Cerebellar nuclear complex (tissue), 1 donor: ENCODE measurements around the gene UCP3.

Experiments used
- DNase-seq, 2 experiments: peaks; one replicate each; lab custom pipeline; 2025; lab: John Stamatoyannopoulos, UW

UCP3 gene, protein sequence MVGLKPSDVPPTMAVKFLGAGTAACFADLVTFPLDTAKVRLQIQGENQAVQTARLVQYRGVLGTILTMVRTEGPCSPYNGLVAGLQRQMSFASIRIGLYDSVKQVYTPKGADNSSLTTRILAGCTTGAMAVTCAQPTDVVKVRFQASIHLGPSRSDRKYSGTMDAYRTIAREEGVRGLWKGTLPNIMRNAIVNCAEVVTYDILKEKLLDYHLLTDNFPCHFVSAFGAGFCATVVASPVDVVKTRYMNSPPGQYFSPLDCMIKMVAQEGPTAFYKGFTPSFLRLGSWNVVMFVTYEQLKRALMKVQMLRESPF

DNA sequence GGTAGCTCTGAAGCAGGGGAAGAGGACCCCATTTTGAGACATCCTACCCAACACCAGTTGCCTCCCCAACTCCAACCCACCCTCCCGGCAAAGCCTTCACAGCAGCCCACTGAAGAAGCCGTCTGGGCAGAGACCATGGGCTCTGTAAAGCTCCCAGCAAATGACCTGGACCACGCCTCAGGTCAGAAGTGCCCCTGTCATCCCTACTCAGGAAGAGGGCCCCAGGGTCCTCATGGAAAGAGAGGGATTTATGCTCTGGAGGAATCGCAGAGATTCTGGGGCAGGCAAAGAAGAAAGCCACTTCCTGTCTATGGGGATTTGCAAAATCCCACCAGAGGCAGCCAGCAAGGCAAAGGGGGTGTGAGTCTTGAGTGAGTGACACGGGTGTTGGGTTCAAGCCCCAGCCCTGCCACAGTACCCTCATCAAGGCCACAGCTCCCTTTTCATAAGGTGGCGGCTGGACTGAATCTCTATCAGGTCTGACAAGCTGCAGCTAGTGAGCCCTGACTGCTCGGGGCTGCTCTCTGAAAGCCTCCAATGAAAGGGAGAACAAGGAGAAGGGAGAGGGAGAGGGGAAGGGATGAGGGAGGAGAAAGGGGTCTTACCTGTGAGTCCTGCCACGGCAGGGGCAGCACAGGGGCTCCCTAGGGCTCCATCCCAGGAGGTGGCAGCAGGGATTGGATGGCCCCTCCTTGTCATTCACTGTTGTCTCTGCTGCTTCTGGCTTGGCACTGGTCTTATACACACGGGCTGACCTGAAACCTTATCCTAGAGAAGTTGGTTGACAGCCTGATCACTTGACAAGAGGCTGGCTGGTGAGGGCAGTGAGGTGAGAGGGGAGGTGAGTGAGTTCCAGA, at the start of gene UCP3:
UCP3 (minus strand) TSS at position 713 of the 857 bp plus-strand sequence. CDS start 2,043 bp downstream, outside the sequence.
- no peak for DNase-seq

DNA sequence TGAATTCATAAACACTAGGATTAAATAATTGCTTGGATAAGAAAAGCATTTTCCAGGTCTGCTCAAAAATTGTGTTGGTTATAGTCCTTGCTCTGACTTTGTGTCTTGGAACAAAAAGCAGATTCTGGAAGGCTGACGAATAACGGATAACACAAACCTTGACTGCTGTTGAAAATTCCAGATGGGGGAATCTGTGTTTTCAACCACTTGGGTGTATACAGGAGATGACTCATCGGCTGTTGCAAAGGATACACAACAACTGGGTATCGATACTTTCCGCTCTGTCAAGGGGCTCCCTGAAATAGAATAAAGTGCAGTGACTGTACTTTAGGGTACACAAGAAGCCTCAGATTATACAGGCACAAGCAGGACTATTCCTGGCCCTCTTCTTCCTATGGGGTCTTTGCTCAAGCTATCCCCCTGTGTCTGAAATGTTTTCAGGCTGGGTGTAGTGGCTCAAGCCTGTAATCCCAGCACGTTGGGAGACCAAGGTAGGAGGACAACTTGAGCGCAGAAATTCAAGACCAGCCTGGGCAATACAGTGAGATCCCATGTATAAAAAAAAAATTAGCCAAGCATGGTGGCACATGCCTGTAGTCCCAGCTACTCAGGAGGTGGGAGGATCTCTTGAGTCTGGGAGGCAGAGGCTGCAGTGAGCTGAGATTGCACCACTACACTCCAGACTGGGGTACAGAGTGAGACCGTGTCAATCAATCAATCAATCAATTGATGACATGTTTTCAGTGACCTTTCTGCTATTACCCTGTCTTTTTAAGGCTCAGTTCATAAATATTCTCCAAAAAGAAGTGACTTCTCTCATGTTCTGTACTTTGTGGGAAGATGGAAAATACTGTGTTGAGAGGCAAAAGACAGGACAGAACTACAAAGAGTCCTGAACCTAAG, 48.6 kb upstream of the UCP3 start:
- no peak for DNase-seq

DNA sequence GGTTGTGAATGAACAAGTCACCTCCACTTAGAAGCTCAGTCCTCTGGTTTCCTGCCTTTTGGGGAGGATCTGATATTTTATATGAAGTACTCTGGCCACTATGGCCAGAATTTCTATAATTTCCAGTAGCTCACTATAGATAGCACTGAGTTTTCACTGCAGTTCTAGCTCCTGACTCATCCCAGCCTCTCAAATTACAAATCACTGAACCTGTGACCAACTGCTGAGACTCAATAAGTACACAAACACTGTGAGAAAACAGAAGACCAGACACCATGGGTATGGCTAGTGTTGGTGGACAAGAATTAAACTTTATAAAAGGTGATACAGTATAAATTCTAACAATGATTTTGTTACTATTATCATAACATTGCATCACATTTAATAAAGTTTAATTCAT, 47.1 kb upstream of the UCP3 start:
- DNase-seq: no peak

DNA sequence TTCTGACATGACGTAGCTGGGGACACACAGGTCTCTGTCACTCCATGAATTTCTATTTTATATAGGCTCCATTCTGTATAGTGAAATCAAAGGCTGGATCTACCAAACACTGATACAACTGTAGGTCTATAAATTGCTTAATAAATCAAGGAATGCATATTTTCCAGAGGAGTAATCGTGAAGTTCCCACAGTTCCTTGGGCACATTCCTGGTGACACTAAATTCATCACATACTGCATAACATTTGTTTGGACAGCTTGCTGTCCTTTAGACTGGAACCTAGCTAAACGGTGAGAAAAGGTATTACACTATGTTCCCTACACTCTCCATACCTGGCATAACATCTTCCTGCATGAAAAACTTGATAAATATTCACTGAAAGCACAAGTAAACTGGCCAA, 41.6 kb upstream of the UCP3 start:
- DNase-seq: no peak

DNA sequence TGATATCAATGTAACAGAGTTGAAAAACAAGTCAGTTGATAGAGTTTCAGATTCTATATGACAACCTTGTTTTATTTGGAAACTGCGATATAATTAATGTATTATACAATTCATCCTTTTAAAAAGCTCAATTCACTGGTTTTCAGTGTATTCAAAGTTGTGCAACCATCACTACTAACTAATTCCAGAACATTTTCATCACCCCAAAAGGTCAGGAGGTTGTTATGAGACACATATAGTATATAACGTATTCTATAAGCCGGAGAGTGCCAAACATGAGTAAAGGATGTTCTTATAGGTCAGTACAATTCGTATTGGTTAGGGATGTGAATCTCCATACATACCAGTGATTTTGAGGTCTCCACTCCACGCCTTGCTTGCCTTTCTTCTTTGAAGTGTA, 40.1 kb upstream of the UCP3 start:
- DNase-seq: no peak

DNA sequence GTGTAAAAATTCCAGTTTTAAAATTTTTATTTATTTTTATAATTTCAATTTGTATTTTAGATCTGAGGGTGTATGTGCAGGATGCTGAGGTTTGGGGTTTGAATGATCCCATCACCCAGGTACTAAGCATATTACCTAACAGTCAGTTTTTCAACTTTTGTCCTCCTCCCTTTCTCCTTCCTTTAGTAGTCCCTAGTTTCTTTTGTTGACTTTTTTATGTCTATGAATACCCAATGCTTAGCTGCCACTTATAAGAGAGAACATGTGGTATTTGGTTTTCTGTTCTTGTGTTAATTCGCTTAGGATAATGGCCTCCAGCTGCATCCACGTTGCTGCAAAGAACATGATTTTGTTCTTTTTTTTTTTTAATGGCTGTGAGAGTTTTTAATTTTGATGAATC, 35.7 kb upstream of the UCP3 start:
- DNase-seq: no peak

DNA sequence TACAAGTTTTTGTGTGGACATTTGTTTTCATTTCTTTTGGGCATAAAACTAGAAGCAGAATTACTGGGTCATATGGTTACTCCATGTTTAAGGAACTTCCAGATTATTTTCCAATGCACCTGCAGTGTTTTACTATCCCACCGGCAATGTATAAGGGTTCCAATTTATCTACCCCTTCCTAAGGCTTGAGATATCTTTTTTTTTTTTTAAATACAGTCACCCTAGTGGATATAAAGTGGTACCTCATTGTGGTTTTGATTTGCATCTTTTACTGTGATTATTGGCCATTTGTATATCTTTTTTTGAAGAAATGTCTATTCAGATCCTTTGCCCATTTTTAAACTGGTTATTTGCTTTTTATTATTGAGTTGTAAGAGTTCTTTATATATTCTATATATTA, 34.6 kb upstream of the UCP3 start:
- no peak for DNase-seq

DNA sequence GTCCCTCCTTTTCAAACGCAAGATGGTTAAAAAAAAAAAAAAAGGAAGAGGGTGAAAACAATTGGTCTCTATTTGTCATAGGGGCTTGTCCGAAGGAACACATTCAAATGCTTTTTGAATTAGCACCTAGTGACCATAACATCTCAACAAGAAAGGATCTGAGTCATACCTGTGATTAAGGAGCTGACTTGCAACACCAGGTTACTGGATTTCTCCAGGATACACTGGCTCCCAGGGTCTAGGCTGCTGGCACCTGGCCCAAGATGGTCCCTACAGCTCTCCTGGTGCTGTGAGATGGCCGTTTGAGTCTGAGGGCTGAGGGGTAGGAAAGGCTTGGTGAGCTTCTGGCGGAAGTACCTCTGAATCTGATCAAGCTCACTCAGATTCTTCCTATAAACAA, 28.4 kb upstream of the UCP3 start:
- DNase-seq: no peak

DNA sequence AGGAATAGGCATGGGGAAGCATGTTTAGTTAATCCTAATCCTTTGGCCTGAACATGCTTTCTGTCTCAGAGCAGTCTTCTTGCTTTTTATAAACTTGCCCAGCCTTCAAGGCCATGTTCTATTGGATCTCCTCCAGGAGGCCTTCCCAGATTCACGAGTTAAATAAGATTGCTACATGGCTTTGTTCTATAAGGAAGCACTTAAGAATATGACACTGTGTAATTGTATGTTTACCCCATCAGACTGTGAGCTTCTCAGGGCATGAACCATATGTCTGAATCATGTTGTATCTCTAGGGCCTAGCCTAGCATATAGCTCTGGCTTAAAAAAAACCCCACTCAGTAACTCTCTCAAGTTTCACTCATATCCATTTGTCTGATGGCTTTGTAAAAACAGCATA, 26.4 kb upstream of the UCP3 start:
- DNase-seq: no peak

DNA sequence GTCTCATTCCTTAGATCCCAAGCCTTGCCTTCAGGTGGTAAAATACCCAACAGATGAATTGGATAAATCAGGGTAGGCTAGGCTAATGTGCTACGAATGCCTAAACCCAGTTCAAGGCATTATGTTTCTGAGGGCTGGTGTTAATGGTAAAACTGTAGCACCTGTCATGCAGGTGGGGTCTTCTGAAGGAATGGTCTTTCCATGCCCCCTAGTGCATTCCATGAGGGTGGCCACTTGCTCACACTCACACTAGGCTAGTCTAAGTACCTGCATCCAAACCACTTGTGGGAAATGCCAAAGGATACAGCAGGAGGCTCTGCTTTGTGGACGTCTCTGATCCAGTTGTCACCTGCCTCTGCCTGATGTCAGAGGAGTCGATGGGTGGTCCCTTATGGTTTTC, 24.2 kb upstream of the UCP3 start:
- no peak for DNase-seq

DNA sequence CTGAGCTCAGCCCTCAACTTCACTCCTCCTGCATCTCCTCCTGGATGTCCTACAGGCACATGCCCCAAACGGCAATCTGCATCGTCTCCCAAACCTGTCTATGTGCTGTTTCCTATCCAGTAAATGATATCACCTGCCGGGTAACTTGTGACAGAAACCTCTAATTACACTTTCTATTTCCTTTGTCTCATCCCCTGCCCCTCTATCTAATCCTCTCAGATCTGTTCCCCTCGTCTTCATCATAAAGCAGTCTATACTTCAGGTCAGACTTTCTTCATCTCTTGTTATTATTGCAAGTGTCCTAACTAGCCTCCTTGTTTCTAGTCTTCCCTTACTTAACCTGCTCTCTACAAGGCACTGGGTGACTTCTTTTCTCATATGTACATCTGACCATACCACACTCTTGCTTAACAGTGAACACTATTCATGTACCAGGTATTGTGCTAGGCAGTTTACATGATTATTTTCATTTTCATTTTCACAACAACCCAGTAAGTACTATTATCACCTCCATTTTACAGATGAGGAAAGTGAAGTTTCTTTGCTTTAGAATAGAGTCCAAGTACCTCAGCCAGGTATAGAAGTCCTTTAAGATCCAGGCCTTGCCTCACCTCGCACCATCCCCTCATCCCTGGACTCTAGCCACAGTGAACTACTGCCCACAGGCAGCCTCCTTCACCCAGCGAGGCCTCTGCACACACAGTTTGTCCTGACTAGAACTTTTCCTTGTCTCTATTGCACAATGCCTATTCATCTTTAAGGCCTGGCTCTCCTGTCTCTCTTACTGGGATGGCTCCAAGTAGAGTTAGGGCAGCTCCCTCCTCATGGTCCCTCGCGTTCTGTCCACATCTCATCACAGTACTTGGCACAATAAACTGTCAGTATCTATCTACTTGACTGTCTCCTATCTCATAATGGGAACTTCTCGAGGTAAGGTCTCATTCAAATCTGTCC, 22.1 kb upstream of the UCP3 start:
- DNase-seq: no peak

DNA sequence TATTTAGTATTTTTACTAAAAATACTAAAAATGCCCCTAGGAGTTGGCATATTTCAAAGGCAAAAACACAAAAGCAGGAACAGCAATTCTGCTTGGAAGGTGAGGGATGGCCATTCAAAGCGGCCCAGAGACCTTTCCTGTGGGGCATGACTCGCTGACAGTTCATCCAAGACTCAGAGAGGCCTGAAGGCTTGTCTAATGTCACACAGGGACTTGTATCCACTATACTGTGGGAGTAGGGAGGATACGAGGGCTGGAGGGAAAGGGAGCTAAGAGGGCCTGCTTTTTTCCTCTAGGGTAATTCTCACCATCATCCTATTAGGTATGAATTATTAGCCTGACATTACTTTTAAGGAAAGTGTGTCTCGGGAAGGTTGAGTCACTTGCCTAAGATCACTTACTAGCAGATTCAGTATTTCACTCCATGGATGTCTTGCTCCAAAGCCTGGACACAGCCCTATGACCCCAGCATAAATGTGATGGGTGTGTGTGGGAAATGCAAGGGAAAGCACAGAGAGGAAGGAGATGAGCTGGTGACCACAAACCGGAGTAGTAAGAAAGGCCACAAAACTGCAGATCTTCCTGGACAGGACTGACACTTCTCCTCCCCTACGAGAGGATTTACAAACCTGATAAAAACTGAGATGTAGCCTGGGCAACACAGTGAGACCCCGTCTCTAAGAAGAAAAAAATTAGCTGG, 16.7 kb upstream of the UCP3 start:
- no peak for DNase-seq

DNA sequence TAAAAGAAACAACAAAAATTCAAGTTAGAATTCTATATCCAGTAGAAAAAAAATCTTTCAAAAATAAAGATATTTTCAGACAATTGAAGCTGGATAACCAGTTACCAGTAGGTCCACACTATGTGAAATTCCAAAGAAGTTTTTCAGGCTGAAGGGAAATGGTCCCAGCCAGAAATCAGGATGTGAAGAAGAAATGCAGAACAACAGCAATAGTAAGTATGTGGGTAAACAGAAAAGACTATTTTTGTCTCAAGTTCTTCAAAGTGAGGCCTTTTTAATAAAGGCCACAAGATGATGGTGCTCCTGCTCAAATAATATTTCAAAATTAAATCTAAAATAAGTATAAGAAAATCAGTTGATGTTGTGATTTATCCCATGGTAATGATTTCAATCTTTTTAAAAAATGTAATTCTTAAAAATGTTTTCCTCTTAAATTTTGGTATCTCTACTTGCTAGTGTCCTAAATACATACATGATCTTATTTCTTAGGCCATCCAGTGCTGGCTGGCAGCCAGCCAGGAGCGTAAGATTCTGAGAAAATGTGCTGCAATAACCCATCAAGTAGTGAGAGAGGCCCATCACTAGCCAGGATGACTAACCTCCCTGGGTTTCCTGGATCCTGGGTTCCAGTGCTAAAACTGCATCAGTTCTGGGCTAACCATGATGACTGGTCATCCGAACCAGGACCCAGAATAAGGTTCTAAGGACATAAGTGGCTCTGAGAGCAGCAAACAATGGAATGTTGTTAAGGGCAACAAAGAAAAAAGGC, 15.6 kb upstream of the UCP3 start:
- DNase-seq: no peak

DNA sequence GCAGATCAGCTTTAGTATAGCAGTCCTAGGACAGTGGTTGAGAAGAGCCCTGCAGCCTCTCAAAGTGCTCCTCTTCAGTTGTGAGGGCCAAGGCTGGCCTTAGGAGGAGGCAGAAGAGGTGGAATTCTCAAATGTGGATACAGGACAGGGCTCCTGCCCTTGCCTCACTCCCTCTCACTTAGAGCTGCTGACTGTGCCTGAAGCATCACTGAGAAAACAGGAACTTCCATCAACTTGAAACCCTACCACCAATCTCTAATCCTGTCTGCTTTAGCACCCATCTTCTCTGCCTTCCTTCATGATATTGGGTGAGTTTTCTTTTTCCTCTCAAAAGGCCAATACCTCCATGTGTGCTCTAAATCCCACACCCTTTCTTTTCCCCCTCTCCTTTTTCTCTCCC, 14.4 kb upstream of the UCP3 start:
- no peak for DNase-seq

DNA sequence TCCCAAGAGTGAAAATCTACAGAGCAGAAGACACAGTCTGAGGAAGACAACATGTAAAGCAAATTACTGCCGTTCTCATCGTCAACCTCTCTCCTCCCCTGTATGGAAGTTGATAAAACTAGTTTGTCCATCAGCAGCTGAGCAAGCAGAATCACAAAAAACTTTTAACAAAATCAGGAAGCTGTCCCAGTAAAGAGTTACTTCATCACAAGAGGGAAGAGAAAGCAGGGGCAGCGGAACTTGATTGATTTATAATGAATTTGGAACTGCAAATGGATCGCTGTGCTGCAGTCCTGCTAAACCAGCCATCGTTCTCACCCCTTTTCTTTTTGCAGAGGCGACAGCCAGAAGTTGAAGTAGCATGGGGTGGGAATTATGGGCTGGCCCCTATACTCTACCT, 13.7 kb upstream of the UCP3 start:
- no peak for DNase-seq

DNA sequence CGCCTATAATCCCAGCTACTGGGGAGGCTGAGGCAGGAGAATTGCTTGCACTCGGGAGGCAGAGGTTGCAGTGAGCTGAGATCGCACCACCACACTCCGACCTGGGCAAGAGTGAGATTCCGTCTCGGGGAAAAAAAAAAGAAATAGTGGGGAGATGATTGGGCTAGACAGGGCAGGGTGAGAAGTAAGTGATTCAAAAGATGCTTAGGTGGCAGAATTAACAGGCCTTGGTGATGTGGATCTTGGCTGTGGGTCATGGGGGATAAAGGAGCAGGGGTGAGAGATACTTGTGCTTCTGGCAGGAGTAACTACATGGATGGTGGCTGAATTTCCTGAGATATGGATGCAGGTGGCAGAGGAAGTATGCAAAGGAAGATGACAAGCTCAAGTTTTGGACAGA, 13.1 kb upstream of the UCP3 start:
- no peak for DNase-seq

DNA sequence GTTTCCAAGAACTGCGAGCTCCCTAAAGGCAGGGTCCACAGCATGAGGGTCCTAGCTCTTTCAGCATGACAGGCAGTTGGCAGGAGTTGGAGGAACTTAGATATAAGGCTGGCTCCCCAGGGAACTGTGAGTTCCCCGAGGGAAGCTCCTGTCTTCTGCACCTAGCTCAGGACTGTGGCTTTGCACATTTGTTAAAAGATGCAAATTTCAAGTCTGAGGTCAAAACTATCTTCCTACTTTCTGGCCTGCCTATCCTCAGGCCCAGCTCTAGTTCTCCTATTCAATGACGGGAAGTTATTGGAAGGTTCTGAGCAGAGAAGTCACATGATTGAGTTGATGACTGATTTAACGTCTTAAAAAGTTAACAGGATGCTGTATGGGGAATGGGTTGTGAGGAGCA, 11.7 kb upstream of the UCP3 start:
- no peak for DNase-seq

DNA sequence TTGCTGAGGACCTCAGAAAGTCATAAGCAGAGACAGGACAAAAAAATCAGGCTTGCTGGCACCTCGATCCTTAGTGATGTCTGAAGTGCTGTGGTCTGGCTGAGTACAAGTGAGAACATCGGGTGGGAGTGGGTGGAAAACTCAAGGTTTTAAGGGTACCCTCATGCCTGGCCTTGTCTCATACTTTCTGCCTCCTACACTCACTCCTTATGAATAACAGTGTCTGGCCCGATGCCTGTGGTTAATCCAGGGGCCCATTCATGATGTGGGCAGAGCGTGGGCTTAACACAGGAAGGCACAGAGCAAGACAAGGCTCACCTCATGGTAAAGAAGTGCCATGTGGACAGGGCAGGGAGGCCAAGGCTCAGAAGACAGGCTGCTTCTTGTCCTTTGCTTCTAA, 11.0 kb upstream of the UCP3 start:
- no peak for DNase-seq

DNA sequence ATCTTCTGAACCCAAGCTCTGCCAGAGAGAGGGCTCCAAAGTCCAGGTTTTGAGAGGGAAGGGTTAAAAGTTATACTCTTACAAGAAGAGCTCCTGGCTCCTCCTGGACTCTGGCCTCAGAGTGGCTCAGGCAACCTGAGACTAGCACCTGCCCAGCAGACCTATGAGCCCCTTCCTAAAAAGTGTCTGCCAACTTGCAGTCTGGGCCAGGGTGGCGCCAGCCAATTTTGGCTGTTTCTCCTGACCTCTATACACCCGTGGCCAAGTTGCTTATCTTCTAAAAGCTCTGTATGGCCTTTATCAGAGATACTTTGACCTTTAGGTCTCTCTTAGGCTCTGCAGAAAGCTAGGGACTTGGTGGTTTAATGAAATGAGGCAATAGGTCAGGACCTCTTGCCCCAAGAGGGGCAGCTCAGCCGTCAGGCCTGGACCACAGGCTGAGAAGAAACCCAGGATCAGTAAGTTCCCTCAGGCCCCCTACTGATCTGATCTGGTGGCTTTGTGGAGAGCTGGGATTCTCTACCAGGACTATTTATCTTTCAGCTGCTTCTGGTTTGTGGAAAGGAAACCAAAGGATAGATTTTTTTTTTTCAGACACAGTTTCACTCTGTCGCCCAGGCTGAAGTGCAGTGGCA, 10.3 kb upstream of the UCP3 start:
- no peak for DNase-seq
